WTC11 (cell line): ENCODE results near the gene CGREF1. TPM values are rescaled to one million over a fixed set of nuclear protein-coding genes. Genes with fewer than 3 reads are reported as not detected.

Experiments used
- ATAC-seq: fragments of 200-7000 bp; cut with Tn5 transposase; 2 replicates; pipeline ENCODE4 v1.10.0; 2021; ENCODE audit warnings: mild to moderate bottlenecking, moderate library complexity
- CTCF ChIA-PET: fragments of 300-600 bp; sonication (Branson Sonifier 250); formaldehyde crosslinking; loops from one replicate; lab custom pipeline; 2021; ENCODE audit warnings: antibody characterized with exemption; lab: Charles Lee
- POLR2A ChIA-PET: fragments of 350-600 bp; sonication (Branson Sonifier 250); formaldehyde crosslinking; loops from one replicate; lab custom pipeline; 2021; ENCODE audit warnings: antibody characterized with exemption; lab: Charles Lee
- DNase-seq: peaks from one replicate; pipeline ENCODE4 v3.0.0; 2021; ENCODE audit warnings: low spot score
- H3K27ac Mint-ChIP-seq: 2 replicates; pipeline ENCODE4 v1.8.0; 2021; ENCODE audit warnings: mixed read lengths
- H3K27me3 Mint-ChIP-seq: 2 replicates; pipeline ENCODE4 v1.8.0; 2021; ENCODE audit warnings: low read depth, mild to moderate bottlenecking, moderate library complexity, mixed read lengths
- H3K36me3 Mint-ChIP-seq: 2 replicates; pipeline ENCODE4 v1.8.0; 2021; ENCODE audit warnings: mixed read lengths
- H3K4me1 Mint-ChIP-seq: 2 replicates; pipeline ENCODE4 v1.8.0; 2022; ENCODE audit warnings: mixed read lengths
- H3K4me3 Mint-ChIP-seq: 2 replicates; pipeline ENCODE4 v1.8.0; 2021; ENCODE audit warnings: mild to moderate bottlenecking, moderate library complexity, mixed read lengths
- H3K9me3 Mint-ChIP-seq: 2 replicates; pipeline ENCODE4 v1.8.0; 2021; ENCODE audit warnings: mixed read lengths
- AR ChIP-seq: fragments of 250-450 bp; sonication (Bioruptor Pico); IDR thresholded peaks from 2 replicates; pipeline ENCODE4 v1.9.0; 2021; ENCODE audit warnings: mild to moderate bottlenecking
- CBFB ChIP-seq: sonication (generic); formaldehyde crosslinking; IDR thresholded peaks from 2 replicates; pipeline ENCODE4 v1.8.1; 2022; ENCODE audit warnings: mild to moderate bottlenecking, low read depth, missing genetic modification reagents
- CTCF ChIP-seq: fragments of 200-600 bp; IDR thresholded peaks from 2 replicates; pipeline ENCODE4 v1.8.0; 2022; ENCODE audit warnings: antibody characterized with exemption
- E2F4 ChIP-seq: sonication (generic); formaldehyde crosslinking; IDR thresholded peaks from 2 replicates; pipeline ENCODE4 v1.8.1; 2022; ENCODE audit warnings: low read depth, mild to moderate bottlenecking, moderate library complexity, missing genetic modification reagents, borderline replicate concordance
- ELF4 ChIP-seq: sonication (generic); formaldehyde crosslinking; IDR thresholded peaks from 2 replicates; pipeline ENCODE4 v1.8.1; 2022; ENCODE audit warnings: low read depth, mild to moderate bottlenecking, moderate library complexity, missing genetic modification reagents
- EMX1 ChIP-seq: fragments of 250-450 bp; sonication (Bioruptor Pico); IDR thresholded peaks from 2 replicates; pipeline ENCODE4 v1.8.0; 2021; ENCODE audit warnings: mild to moderate bottlenecking
- NFE2L1 ChIP-seq: sonication (generic); formaldehyde crosslinking; IDR thresholded peaks from 2 replicates; pipeline ENCODE4 v1.8.1; 2023; ENCODE audit warnings: missing genetic modification reagents
- SOX15 ChIP-seq: fragments of 250-450 bp; sonication (Bioruptor Pico); IDR thresholded peaks from 2 replicates; pipeline ENCODE4 v1.9.0; 2021; ENCODE audit warnings: mild to moderate bottlenecking
- USF2 ChIP-seq: sonication (generic); formaldehyde crosslinking; IDR thresholded peaks from 2 replicates; pipeline ENCODE4 v1.8.1; 2023; ENCODE audit warnings: mild to moderate bottlenecking, missing genetic modification reagents, moderate library complexity
- ZNF263 ChIP-seq: sonication (generic); formaldehyde crosslinking; IDR thresholded peaks from 2 replicates; pipeline ENCODE4 v1.8.1; 2022; ENCODE audit warnings: low read depth, mild to moderate bottlenecking, moderate library complexity, missing genetic modification reagents
- ZNF317 ChIP-seq: sonication (generic); formaldehyde crosslinking; IDR thresholded peaks from 2 replicates; pipeline ENCODE4 v1.8.1; 2023; ENCODE audit warnings: low read depth, mild to moderate bottlenecking, moderate library complexity, missing genetic modification reagents, borderline replicate concordance
- ZNF416 ChIP-seq: fragments of 250-450 bp; sonication (Bioruptor Pico); IDR thresholded peaks from 2 replicates; pipeline ENCODE4 v1.9.0; 2021; ENCODE audit warnings: mild to moderate bottlenecking, inconsistent platforms
- ZNF512 ChIP-seq: sonication (generic); formaldehyde crosslinking; IDR thresholded peaks from 2 replicates; pipeline ENCODE4 v1.8.1; 2022; ENCODE audit warnings: missing genetic modification reagents, borderline replicate concordance
- total RNA-seq: library from RNA; stranded (reverse); gene quantifications from 3 replicates; pipeline ENCODE4 v1.2.3, GENCODE V29; 2021

CGREF1 gene
- total RNA-seq, 1 experiment from 2014 or later, result 3.5 TPM

- H3K9me3 Mint-ChIP-seq, result no peaks in the 10 kb centered on the region
- POLR2A ChIA-PET, result no interaction called here
- H3K27me3 Mint-ChIP-seq, result peaks cover 5% of the 10 kb centered on the region
- ATAC-seq (no peak), DNase-seq (no peak)
- H3K4me1 Mint-ChIP-seq, result peaks cover 14% of the 10 kb centered on the region
- peaks cover 10% of the 10 kb centered on the region for H3K36me3 Mint-ChIP-seq
- CTCF ChIA-PET, result interaction anchor here (1.0 kb wide), 1 partner anchor 34 kb away, joined by 4 read pairs; no protein-coding TSS in a partner anchor
- H3K4me3 Mint-ChIP-seq, result no peak overlapping the region
- no peak for TF ChIP-seq ZNF416 (CRISPR knock-in tag)
- no peak for TF ChIP-seq SOX15 (CRISPR knock-in tag)
- TF ChIP-seq E2F4 (CRISPR knock-in tag), result no peak
- no peak for TF ChIP-seq EMX1
- no peak for TF ChIP-seq ZNF317 (CRISPR knock-in tag)
- no peak for TF ChIP-seq ZNF512 (CRISPR knock-in tag)
- no peak for TF ChIP-seq CTCF
- no peak for TF ChIP-seq USF2 (CRISPR knock-in tag)
- no peak overlapping the region for H3K27ac Mint-ChIP-seq
Measured at GRCh38 chr2:27136751-27137150, 17.8 kb upstream of the CGREF1 start.

GRCh38 chr2:27135478-27135955 lies 16.6 kb upstream of the CGREF1 start:
- peaks cover 14% of the 10 kb centered on the region for H3K4me1 Mint-ChIP-seq
- peak overlapping the region; percentile 90 for H3K4me3 Mint-ChIP-seq
- H3K36me3 Mint-ChIP-seq, result peaks cover 21% of the 10 kb centered on the region
- no peak for DNase-seq
- ATAC-seq, result no peak
- ChIA-PET CTCF (interaction anchor here (2.8 to 3.3 kb wide), 2 partner anchors 35 to 56 kb away, joined by 46 to 50 read pairs; no protein-coding TSS in a partner anchor), POLR2A (interaction anchor here (0.7 kb wide), 1 partner anchor 222 kb away, joined by 5 read pairs; no protein-coding TSS in a partner anchor)
- H3K9me3 Mint-ChIP-seq, result no peaks in the 10 kb centered on the region
- H3K27me3 Mint-ChIP-seq, result peaks cover 5% of the 10 kb centered on the region
- no peak for TF ChIP-seq AR (CRISPR knock-in tag)
- TF ChIP-seq ELF4 (CRISPR knock-in tag), result no peak
- no peak for TF ChIP-seq NFE2L1 (CRISPR knock-in tag)
- no peak for TF ChIP-seq ZNF263
- TF ChIP-seq EMX1, result no peak
- TF ChIP-seq E2F4 (CRISPR knock-in tag), result no peak
- no peak for TF ChIP-seq CBFB (CRISPR knock-in tag)
- H3K27ac Mint-ChIP-seq, result peak overlapping the region; percentile 84
